ENCODE results near the gene TRAPPC6A.

- TF ChIP-seq POLR2A (IDR thresholded peaks at IDR 0.05) (no peak), CTCF (IDR thresholded peaks at IDR 0.05) (no peak), POLR2AphosphoS5 (IDR thresholded peaks at IDR 0.05; ENCODE audit: insufficient read depth in 1 of 2, low read depth in 1 of 2) (no peak)
Observed at GRCh38 chr19:45153339-45154063, 24.5 kb downstream of the TRAPPC6A start.

Measured in vagina (tissue), 2 donors.